LNCAP (cell line): Measurements from ENCODE around the gene LPCAT2.

ENCODE experiments used
- CTCF ChIP-seq: fragments of 450-650 bp; IDR thresholded peaks from 2 replicates; pipeline ENCODE4 v1.5.1; 2017; ENCODE audit warnings: mild to moderate bottlenecking

Gene LPCAT2

GRCh38 chr16:55500530-55501011 is 8.3 kb upstream of the LPCAT2 start:
- TF ChIP-seq CTCF: no peak

- TF ChIP-seq CTCF: peak; percentile 20; the same call in 1 of the 2 replicates
Measured at GRCh38 chr16:55501549-55502322, 7.1 kb upstream of the LPCAT2 start.

DNA sequence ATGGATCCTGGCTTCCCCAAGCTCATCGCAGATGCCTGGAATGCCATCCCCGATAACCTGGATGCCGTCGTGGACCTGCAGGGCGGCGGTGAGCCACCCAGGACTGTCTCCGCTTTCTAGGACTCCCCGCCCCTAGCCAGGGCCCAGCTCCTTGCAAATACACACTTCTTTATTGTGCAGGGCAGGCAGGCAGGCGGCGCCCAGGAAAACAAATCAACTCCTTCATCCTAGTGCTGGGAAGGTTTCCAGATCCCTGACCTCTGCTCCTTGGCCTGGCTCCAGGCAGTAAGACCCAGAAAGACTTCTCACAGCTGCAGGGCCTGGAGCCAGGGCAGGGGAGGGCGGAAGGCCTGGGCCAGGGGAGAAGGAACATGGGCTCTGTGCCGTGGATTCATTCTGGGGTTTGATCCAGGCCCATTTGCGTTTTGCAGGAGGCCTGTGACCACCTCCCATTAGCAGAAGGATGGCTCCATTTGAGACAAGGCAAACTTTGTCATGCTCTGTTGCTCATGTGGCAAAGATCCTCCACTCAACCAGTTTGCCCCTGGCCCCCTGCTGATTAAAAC is 6.0 kb upstream of the LPCAT2 start:
- TF ChIP-seq CTCF: peak; percentile 12; the same call in 1 of the 2 replicates

DNA sequence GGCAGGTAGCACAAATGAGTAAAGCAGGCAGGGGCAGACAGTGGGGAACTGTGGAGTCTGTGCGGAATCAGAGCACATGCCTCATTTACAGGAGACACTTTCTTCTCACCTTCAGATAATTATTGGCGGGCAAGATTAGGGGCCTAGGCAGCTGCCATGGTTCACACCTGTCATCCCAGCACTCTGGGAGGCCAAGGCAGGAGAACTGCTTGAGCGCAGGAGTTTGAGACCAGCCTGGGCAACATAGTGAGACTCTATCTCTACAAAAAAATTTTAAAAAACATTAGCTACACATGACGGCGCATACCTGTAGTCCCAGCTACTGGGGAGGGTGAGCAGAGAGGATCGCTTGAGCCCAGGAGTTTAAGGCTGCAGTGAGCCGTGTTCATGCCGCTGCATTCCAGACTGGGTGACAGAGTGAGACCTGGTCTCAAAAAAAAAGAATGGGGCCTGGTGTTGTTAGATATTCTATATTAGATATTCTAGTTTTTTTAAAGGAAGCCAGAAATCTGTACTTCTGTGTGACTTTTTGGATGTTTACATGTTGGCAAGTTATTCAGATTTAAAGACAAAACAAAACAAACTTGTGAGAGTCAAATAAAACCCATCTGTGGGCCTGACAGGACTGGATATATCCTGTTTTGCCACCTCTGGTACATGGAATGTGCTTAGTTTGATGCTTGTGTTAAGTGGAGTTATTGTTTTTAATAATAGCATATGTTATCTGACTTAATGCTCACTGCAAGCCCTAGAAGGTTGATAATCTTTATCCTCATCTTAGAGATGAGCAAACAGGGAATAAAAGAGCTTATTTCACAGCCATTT is 4.9 kb upstream of the LPCAT2 start:
- no peak for TF ChIP-seq CTCF

GRCh38 chr16:55505333-55506015 is 3.4 kb upstream of the LPCAT2 start:
- no peak for TF ChIP-seq CTCF

DNA sequence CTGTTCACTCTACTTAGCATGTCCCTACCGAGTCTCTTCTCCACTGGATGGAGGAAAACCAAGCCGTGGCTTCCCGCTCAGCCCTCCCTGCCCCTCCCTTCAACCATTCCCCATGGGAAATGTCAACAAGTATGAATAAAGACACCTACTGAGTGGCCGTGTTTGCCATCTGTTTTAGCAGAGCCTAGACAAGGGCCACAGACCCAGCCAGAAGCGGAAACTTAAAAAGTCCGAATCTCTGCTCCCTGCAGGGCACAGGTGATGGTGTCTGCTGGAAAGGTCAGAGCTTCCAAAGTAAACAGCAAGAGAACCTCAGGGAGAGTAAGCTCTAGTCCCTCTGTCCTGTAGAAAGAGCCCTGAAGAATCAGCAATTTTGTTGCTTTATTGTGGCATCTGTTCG is 2.8 kb upstream of the LPCAT2 start:
- no peak for TF ChIP-seq CTCF

DNA sequence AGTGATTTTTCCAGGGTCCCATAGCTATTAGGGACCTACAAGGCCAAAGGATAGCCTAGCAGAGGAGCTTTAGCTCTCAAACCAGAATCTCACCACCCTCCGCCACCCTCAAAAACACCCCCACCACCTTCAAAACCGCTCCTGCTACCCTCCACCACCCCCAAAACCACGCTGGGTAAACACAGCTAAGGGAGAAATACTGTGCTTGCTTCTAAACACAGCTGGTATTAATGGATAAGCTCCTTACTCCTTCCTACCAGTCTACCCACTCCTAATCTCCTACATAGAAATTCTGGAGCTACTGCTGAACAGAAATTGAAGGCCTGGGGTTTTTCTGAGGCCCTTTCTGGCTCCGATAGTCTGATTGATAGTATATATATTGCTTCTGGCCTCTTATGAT is 2.2 kb upstream of the LPCAT2 start:
- TF ChIP-seq CTCF: no peak
